ENCODE results near the gene RBM27. TPM values are rescaled to one million over a fixed set of nuclear protein-coding genes. Genes with fewer than 3 reads are reported as not detected.

The RBM27 gene
- total and polyA plus RNA-seq, 2 of the 4 experiments (the other 2 are of a cell fraction), result 7.7 to 19.2 TPM

GRCh38 chr5:146165903-146166302 lies 37.5 kb upstream of the RBM27 start:
- Histone ChIP-seq H2BK5ac (ENCODE audit: low read depth, low read length, poor library complexity, severe bottlenecking) (no peak overlapping the region), H3K23ac (ENCODE audit: low read depth, low read length) (no peak overlapping the region), H3K56ac (ENCODE audit: extremely low read depth, insufficient read depth, low read length) (no peak overlapping the region), H2AK5ac (ENCODE audit: low read depth, low read length) (no peak overlapping the region), H4K91ac (ENCODE audit: insufficient read depth, low read depth, low read length) (no peak overlapping the region), H3K9me3 (ENCODE audit: control insufficient read depth, insufficient read depth, low read length) (no peaks in the 10 kb centered on the region), H3K4me2 (ENCODE audit: low read depth, low read length) (no peak overlapping the region), H2AFZ (replicated peaks; ENCODE audit: low read length, poor library complexity) (no peak overlapping the region), H3K4me3 (ENCODE audit: insufficient read depth, low read depth, low read length) (no peak overlapping the region), H4K20me1 (ENCODE audit: insufficient read depth, low read length) (no peaks in the 10 kb centered on the region), H3K18ac (ENCODE audit: low read depth, low read length) (no peak overlapping the region), H3K27me3 (ENCODE audit: control insufficient read depth, insufficient read depth, low read length) (no peaks in the 10 kb centered on the region), H2AK9ac (replicated peaks; ENCODE audit: low read depth, low read length, poor library complexity) (no peak overlapping the region), H2BK120ac (ENCODE audit: low read depth, low read length) (no peak overlapping the region), H3K79me1 (ENCODE audit: low read depth in 1 of 2, low read length in 2 of 2) (peaks cover 0 to 5% of the 10 kb centered on the region in 2 experiments; a peak in 1 of 4 replicates), H3K9me1 (ENCODE audit: insufficient read depth, low read length) (no peaks in the 10 kb centered on the region), H4K8ac (ENCODE audit: low read depth in 2 of 2, low read length in 2 of 2) (no peak overlapping the region), H3K9ac (ENCODE audit: low read depth, low read length) (no peak overlapping the region), H3K27ac (ENCODE audit: insufficient read depth, low read length) (no peak overlapping the region), H2BK15ac (ENCODE audit: low read depth, low read length) (no peak overlapping the region), H3K4me1 (ENCODE audit: control insufficient read depth, insufficient read depth, low read length) (no peaks in the 10 kb centered on the region; the same call in 1 of the 2 replicates), H3K14ac (replicated peaks; ENCODE audit: low read depth, low read length) (no peak overlapping the region), H3K4ac (ENCODE audit: low read depth, low read length) (no peak overlapping the region), H2BK20ac (ENCODE audit: low read depth, low read length) (no peak overlapping the region), H3K36me3 (ENCODE audit: control insufficient read depth, insufficient read depth, low read length) (peaks cover 42% of the 10 kb centered on the region), H4K5ac (ENCODE audit: low read depth, low read length) (no peak overlapping the region)
- ChIA-PET CTCF (interaction anchor here (0.7 to 1.0 kb wide), 2 partner anchors 29 to 411 kb away, joined by 3 to 5 read pairs; no protein-coding TSS in a partner anchor), POLR2A (ENCODE audit: unreplicated experiment) (interaction anchor here (0.7 kb wide), 1 partner anchor 9 kb away, joined by 4 read pairs; no protein-coding TSS in a partner anchor)
- ATAC-seq (ENCODE audit: low read depth) (no peak), DNase-seq (no peak)
- dilution Hi-C loops (cut with HindIII; ENCODE audit: low sequenced_read_pairs, unreplicated experiment), result no loop called here
- in situ Hi-C loops (cut with MboI; ENCODE audit: low sequenced_read_pairs), result loop anchor here (10.0 kb wide), 1 partner anchor 51 kb away; no protein-coding TSS in a partner anchor
- TF ChIP-seq POLR2A (IDR thresholded peaks at IDR 0.05; ENCODE audit: low read depth, low read length) (no peak), FOS (IDR thresholded peaks at IDR 0.05; ENCODE audit: low read depth, low read length) (no peak), USF2 (IDR thresholded peaks at IDR 0.05; ENCODE audit: low read depth, low read length) (no peak), CTCF (conservative IDR thresholded peaks at IDR 0.05; ENCODE audit: low read depth, low read length) (no peak), CEBPB (IDR thresholded peaks at IDR 0.05; ENCODE audit: low read depth, low read length) (no peak), MAZ (IDR thresholded peaks at IDR 0.05; ENCODE audit: borderline replicate concordance, low read depth, low read length) (no peak), BHLHE40 (IDR thresholded peaks at IDR 0.05; ENCODE audit: low read depth, low read length) (no peak), CHD1 (IDR thresholded peaks at IDR 0.05; ENCODE audit: low read depth, low read length) (no peak), MAFK (IDR thresholded peaks at IDR 0.05; ENCODE audit: low read depth, low read length) (no peak), MXI1 (IDR thresholded peaks at IDR 0.05; ENCODE audit: borderline replicate concordance, low read depth, low read length) (no peak), RAD21 (IDR thresholded peaks at IDR 0.05; ENCODE audit: low read length) (no peak), SMC3 (IDR thresholded peaks at IDR 0.05; ENCODE audit: low read depth, low read length) (no peak), NFE2L2 (IDR thresholded peaks at IDR 0.05; ENCODE audit: low read depth, low read length) (no peak), RFX5 (IDR thresholded peaks at IDR 0.05; ENCODE audit: low read depth, low read length) (no peak), ELK1 (IDR thresholded peaks at IDR 0.05; ENCODE audit: borderline replicate concordance, low read depth, low read length) (no peak), RCOR1 (IDR thresholded peaks at IDR 0.05; ENCODE audit: insufficient replicate concordance, low read length) (no peak)
- intact Hi-C loops (cut with micrococcal nuclease), result loop anchor here (2.0 kb wide), 1 partner anchor 21 kb away; no protein-coding TSS in a partner anchor
- WGBS, 2 experiments (ENCODE audit: extremely low coverage in 2 of 2, insufficient read length in 1 of 2), result no CpG with 5 or more reads among the region's 1 CpG
- no TSS peak for BruUV-seq (replicated peaks)

Data from IMR-90 (cell line).